MM.1S (cell line): ENCODE results near the gene GRIK2.

Experiments
- DNase-seq: peaks from one replicate; pipeline ENCODE4 v3.0.0-alpha.2; 2015
- H2AFZ ChIP-seq: fragments of 300-600 bp; sonication (generic); 2 replicates; pipeline ENCODE4 v1.6.0; 2016; ENCODE audit warnings: antibody characterized with exemption, low read length
- H3F3A ChIP-seq: fragments of 300-600 bp; sonication (generic); 2 replicates; pipeline ENCODE4 v1.6.1; 2016; ENCODE audit warnings: mild to moderate bottlenecking, antibody characterized with exemption, low read length, moderate library complexity, mixed read lengths; ENCODE audit not compliant: insufficient read depth
- H3K27ac ChIP-seq: fragments of 300-600 bp; sonication (generic); 2 replicates; pipeline ENCODE4 v1.5.1; 2016; ENCODE audit warnings: mild to moderate bottlenecking, low read length
- H3K27me3 ChIP-seq: fragments of 300-600 bp; sonication (generic); replicated peaks from 2 replicates; pipeline ENCODE4 v1.6.0; 2016; ENCODE audit warnings: low read length; ENCODE audit not compliant: insufficient read depth
- H3K36me3 ChIP-seq: fragments of 300-600 bp; sonication (generic); replicated peaks from 2 replicates; pipeline ENCODE4 v1.6.1; 2016; ENCODE audit warnings: mild to moderate bottlenecking, low read length, mixed read lengths; ENCODE audit not compliant: insufficient read depth
- H3K4me1 ChIP-seq: fragments of 300-600 bp; sonication (generic); 2 replicates; pipeline ENCODE4 v1.6.1; 2016; ENCODE audit warnings: low read length, mixed read lengths
- H3K4me2 ChIP-seq: fragments of 300-600 bp; sonication (generic); 2 replicates; pipeline ENCODE4 v1.6.0; 2016; ENCODE audit warnings: low read depth, low read length
- H3K4me3 ChIP-seq: fragments of 300-600 bp; sonication (generic); 2 replicates; pipeline ENCODE4 v1.5.1; 2016; ENCODE audit warnings: low read length, mixed read lengths
- H3K79me2 ChIP-seq: fragments of 300-600 bp; sonication (generic); 2 replicates; pipeline ENCODE4 v1.6.1; 2016; ENCODE audit warnings: mixed run types, low read length, mixed read lengths
- H3K9ac ChIP-seq: fragments of 300-600 bp; sonication (generic); 2 replicates; pipeline ENCODE4 v1.6.1; 2016; ENCODE audit warnings: low read length, mixed read lengths
- H3K9me2 ChIP-seq: fragments of 300-600 bp; sonication (generic); replicated peaks from 2 replicates; pipeline ENCODE4 v1.6.1; 2016; ENCODE audit warnings: mild to moderate bottlenecking, low read length, mixed read lengths; ENCODE audit not compliant: insufficient read depth
- H3K9me3 ChIP-seq: fragments of 300-600 bp; sonication (generic); replicated peaks from 2 replicates; pipeline ENCODE4 v1.6.1; 2016; ENCODE audit warnings: mild to moderate bottlenecking, low read length, mixed read lengths; ENCODE audit not compliant: insufficient read depth
- H4K20me1 ChIP-seq: fragments of 300-600 bp; sonication (generic); 2 replicates; pipeline ENCODE4 v1.6.1; 2016; ENCODE audit warnings: mild to moderate bottlenecking, low read length, moderate library complexity, mixed read lengths; ENCODE audit not compliant: insufficient read depth
- EZH2 ChIP-seq: fragments of 300-600 bp; sonication (generic); optimal IDR thresholded peaks from 2 replicates; pipeline ENCODE3; 2017; ENCODE audit warnings: low read depth, mild to moderate bottlenecking, antibody characterized with exemption, low read length, mixed read lengths
- EZH2phosphoT487 ChIP-seq: fragments of 300-600 bp; sonication (generic); IDR thresholded peaks from 2 replicates; pipeline ENCODE4 v1.6.1; 2018; ENCODE audit warnings: antibody characterized with exemption, low read length
- TF ChIP-seq, protein P1 (sequence below): fragments of 300-600 bp; sonication (generic); IDR thresholded peaks from 2 replicates; pipeline ENCODE4 v1.5.1; 2016; ENCODE audit warnings: antibody characterized with exemption, low read length, mixed read lengths

GRIK2 gene

DNA sequence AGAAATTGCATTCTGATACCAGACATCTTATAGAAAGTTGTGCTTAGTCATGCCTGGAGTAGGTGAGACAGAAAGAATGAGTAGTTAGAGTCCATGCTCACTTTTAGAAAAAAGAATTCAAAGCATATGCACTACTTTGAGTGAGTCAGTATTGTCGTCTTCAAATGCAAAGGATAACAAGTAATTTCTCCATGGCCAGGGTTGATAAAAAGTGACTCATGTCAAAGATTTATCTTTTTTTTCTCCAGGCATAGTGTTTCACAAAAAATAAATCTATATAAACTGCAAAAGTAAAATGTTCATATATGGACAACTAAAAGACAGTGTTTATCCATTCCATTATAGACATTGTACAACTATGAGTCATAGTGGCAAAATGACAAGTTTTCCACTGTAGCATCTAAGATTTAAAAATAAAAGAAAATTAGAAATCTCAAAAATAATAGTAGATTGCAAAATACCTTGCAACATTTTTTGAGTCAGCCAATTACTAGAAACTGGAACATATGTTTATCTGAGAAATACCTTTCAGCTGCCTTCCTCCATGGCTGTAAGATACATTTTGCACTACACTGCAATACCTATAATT lies 329.6 kb downstream of the GRIK2 start:
- Histone ChIP-seq H3K9me2 (no peaks in the 10 kb centered on the region), H3K79me2 (no peaks in the 10 kb centered on the region), H3K27me3 (no peaks in the 10 kb centered on the region), H3F3A (no peaks in the 10 kb centered on the region), H4K20me1 (no peaks in the 10 kb centered on the region), H3K27ac (no peak overlapping the region), H3K36me3 (no peaks in the 10 kb centered on the region), H3K4me1 (no peaks in the 10 kb centered on the region), H3K4me3 (no peak overlapping the region), H3K9ac (no peak overlapping the region), H3K4me2 (no peak overlapping the region), H3K9me3 (no peaks in the 10 kb centered on the region), H2AFZ (no peak overlapping the region)
- no peak for DNase-seq
- TF ChIP-seq, protein P1, sequence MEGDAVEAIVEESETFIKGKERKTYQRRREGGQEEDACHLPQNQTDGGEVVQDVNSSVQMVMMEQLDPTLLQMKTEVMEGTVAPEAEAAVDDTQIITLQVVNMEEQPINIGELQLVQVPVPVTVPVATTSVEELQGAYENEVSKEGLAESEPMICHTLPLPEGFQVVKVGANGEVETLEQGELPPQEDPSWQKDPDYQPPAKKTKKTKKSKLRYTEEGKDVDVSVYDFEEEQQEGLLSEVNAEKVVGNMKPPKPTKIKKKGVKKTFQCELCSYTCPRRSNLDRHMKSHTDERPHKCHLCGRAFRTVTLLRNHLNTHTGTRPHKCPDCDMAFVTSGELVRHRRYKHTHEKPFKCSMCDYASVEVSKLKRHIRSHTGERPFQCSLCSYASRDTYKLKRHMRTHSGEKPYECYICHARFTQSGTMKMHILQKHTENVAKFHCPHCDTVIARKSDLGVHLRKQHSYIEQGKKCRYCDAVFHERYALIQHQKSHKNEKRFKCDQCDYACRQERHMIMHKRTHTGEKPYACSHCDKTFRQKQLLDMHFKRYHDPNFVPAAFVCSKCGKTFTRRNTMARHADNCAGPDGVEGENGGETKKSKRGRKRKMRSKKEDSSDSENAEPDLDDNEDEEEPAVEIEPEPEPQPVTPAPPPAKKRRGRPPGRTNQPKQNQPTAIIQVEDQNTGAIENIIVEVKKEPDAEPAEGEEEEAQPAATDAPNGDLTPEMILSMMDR: no peak
- no peak for TF ChIP-seq EZH2
- no peak for TF ChIP-seq EZH2phosphoT487

DNA sequence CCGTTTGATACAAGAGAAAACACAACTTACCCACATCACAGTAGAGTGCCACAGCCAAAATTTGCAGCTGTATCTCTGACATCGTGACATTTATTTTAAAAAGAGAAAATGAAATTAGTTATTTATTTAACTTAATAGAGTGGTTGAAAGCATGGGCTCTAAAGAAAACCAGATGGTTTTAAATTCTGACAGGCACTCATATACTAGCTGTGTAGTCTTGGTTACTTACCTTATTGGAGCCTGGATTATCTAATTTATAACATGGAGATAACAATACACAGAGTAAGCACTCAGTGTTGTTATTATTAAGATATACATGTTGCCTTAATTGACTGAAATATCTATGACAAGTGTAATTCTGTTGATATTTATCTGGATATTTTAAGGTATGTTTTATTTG lies 334.9 kb downstream of the GRIK2 start:
- Histone ChIP-seq H2AFZ (no peak overlapping the region), H3K9ac (no peak overlapping the region), H3K9me2 (no peaks in the 10 kb centered on the region), H3K4me3 (no peak overlapping the region), H4K20me1 (no peaks in the 10 kb centered on the region), H3K79me2 (no peaks in the 10 kb centered on the region), H3F3A (no peaks in the 10 kb centered on the region), H3K9me3 (no peaks in the 10 kb centered on the region), H3K4me2 (no peak overlapping the region), H3K27ac (no peak overlapping the region), H3K4me1 (no peaks in the 10 kb centered on the region), H3K27me3 (no peaks in the 10 kb centered on the region), H3K36me3 (no peaks in the 10 kb centered on the region)
- TF ChIP-seq EZH2: no peak
- TF ChIP-seq, protein P1: no peak
- no peak for TF ChIP-seq EZH2phosphoT487
- no peak for DNase-seq

DNA sequence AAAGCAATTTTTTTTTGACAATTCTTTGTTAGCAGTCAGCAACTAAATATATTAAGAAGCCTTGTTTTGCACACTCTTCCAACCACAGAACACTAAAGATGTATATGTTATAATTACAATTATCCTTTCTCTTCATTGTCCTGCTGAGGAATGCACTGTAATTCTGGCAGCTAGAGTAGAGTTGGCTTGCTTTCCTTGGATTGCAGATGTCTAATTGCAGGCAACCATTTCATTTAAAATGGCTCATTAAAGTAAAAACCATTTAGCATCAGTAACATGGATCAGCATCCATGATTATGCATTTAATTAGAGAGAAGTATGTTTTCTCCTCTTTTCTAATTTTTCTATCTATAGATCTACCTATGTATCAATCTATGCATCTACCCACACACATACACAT lies 335.4 kb downstream of the GRIK2 start:
- TF ChIP-seq, protein P1: no peak
- TF ChIP-seq EZH2 (no peak), EZH2phosphoT487 (no peak)
- Histone ChIP-seq H3F3A (no peaks in the 10 kb centered on the region), H3K9me2 (no peaks in the 10 kb centered on the region)

More for the DNA sequence above, 335.4 kb downstream of the GRIK2 start:
- H3K9me3 ChIP-seq: no peaks in the 10 kb centered on the region
- H3K79me2 ChIP-seq: no peaks in the 10 kb centered on the region
- no peak overlapping the region for H3K27ac ChIP-seq
- no peak overlapping the region for H2AFZ ChIP-seq
- no peaks in the 10 kb centered on the region for H4K20me1 ChIP-seq
- no peak overlapping the region for H3K9ac ChIP-seq
- H3K4me2 ChIP-seq: no peak overlapping the region
- no peaks in the 10 kb centered on the region for H3K27me3 ChIP-seq
- H3K4me1 ChIP-seq: no peaks in the 10 kb centered on the region
- DNase-seq: no peak
- H3K4me3 ChIP-seq: no peak overlapping the region
- H3K36me3 ChIP-seq: no peaks in the 10 kb centered on the region
